K562 (cell line): ENCODE measurements around the gene SRD5A1. TPM values are rescaled to one million over a fixed set of nuclear protein-coding genes. Genes with fewer than 3 reads are reported as not detected.

Experiments used
- ATAC-seq: fragments of 200-7000 bp; cut with Tn5 transposase; 3 replicates; pipeline ENCODE4 v1.9.1; 2020; ENCODE audit warnings: moderate library complexity
- BruUV-seq: library from RNA; stranded (reverse); fragments of 400-500 nt; replicated peaks from 2 replicates; lab custom pipeline; 2021; lab: Mats Ljungman, UMichigan
- CTCF ChIA-PET: fragments of 300-600 bp; formaldehyde crosslinking; extraction: SDS; loops from one replicate; lab custom pipeline; 2021; ENCODE audit warnings: low intra/inter-chr PET ratio; lab: Yijun Ruan, JAX
- POLR2A ChIA-PET: fragments of 300-600, 350-650 bp; sonication (Branson Sonifier 250); formaldehyde crosslinking; extraction: SDS; loops from one replicate; lab custom pipeline; 2021; ENCODE audit warnings: antibody characterized with exemption, inconsistent platforms; lab: Yijun Ruan, JAX
- DNase-seq, 4 experiments: peaks; one replicate each; pipeline versions ENCODE4 v3.0.0 to v3.0.0-alpha.2; 2011 to 2018; ENCODE audit warnings: low spot score in 3 of 4, mixed read lengths in 3 of 4; ENCODE audit errors: extremely low read depth in 1 of 4
- FAIRE-seq: peaks from 2 replicates; lab custom pipeline; 2011; peaks lifted over from hg19 to GRCh38; lab: Jason Lieb, UNC
- H2AFZ ChIP-seq: 2 replicates; pipeline ENCODE4 v1.6.0; 2011; ENCODE audit warnings: low read depth, low read length, control low read depth, inconsistent platforms
- H3K27ac ChIP-seq: fragments of 200-600 bp; 3 replicates; pipeline ENCODE4 v1.8.0; 2011; ENCODE audit warnings: low read depth, mild to moderate bottlenecking, control low read depth, inconsistent platforms, low read length, moderate library complexity, mixed read lengths; ENCODE audit errors: extremely low read depth
- H3K27me3 ChIP-seq, 2 experiments: fragments of 300-600 bp in 1 of 2; 2 replicates in 1 of 2; 3 replicates in 1 of 2; pipeline versions ENCODE4 v1.6.0 to v1.8.0; 2011; ENCODE audit warnings: inconsistent platforms in 2 of 2, low read length in 2 of 2, mild to moderate bottlenecking in 1 of 2, mixed read lengths in 1 of 2, moderate library complexity in 1 of 2; ENCODE audit not compliant: control insufficient read depth in 2 of 2, insufficient read depth in 2 of 2
- H3K36me3 ChIP-seq: fragments of 300-600 bp; 3 replicates; pipeline ENCODE4 v1.8.0; 2011; ENCODE audit warnings: mild to moderate bottlenecking, low read length, inconsistent platforms; ENCODE audit not compliant: control insufficient read depth, insufficient read depth
- H3K4me1 ChIP-seq, 2 experiments: fragments of 200-600 bp in 1 of 2; replicated peaks in 1 of 2; 2 replicates in 1 of 2; 3 replicates in 1 of 2; pipeline versions ENCODE4 v1.5.1 to v1.8.0; 2011; ENCODE audit warnings: inconsistent platforms in 2 of 2, low read length in 2 of 2, mild to moderate bottlenecking in 1 of 2, mixed read lengths in 1 of 2, moderate library complexity in 1 of 2; ENCODE audit not compliant: control insufficient read depth in 2 of 2, insufficient read depth in 2 of 2
- H3K4me2 ChIP-seq: 2 replicates; pipeline ENCODE4 v1.6.1; 2011; ENCODE audit warnings: low read length, control low read depth, inconsistent platforms, mixed read lengths; ENCODE audit not compliant: insufficient read depth
- H3K4me3 ChIP-seq: fragments of 200-600 bp; sonication (generic), shearing (Covaris generic); 2 replicates; pipeline ENCODE4 v1.5.1; 2016; ENCODE audit warnings: control low read depth, inconsistent platforms
- H3K79me2 ChIP-seq: fragments of 200-600 bp; 3 replicates; pipeline ENCODE4 v1.8.0; 2011; ENCODE audit warnings: low read length, inconsistent platforms; ENCODE audit not compliant: control insufficient read depth, insufficient read depth
- H3K9ac ChIP-seq, 2 experiments: 2 replicates each; pipeline versions ENCODE4 v1.6.0 to v1.6.1; 2011; ENCODE audit warnings: low read depth in 2 of 2, low read length in 2 of 2, control low read depth in 1 of 2, inconsistent platforms in 1 of 2, mild to moderate bottlenecking in 1 of 2, mixed read lengths in 1 of 2; ENCODE audit not compliant: insufficient read depth in 1 of 2
- H3K9me1 ChIP-seq: one replicate; pipeline ENCODE4 v1.6.0; 2011; ENCODE audit warnings: inconsistent platforms, mild to moderate bottlenecking, low read length, moderate library complexity; ENCODE audit not compliant: control insufficient read depth, insufficient read depth
- H3K9me3 ChIP-seq: replicated peaks from 2 replicates; pipeline ENCODE4 v1.5.1; 2011; ENCODE audit warnings: low read depth, low read length, inconsistent platforms; ENCODE audit not compliant: control insufficient read depth, insufficient read depth
- H4K20me1 ChIP-seq: replicated peaks from 2 replicates; pipeline ENCODE4 v1.6.1; 2011; ENCODE audit warnings: low read length, inconsistent platforms, mixed read lengths; ENCODE audit not compliant: control insufficient read depth, insufficient read depth
- BRCA1 ChIP-seq, 2 experiments: fragments of 450-650 bp in 1 of 2; sonication (generic) in 1 of 2; formaldehyde crosslinking in 1 of 2; IDR thresholded peaks; 2 replicates each; pipeline versions ENCODE4 v1.5.0 to v1.6.1; 2017 to 2020; ENCODE audit warnings: mild to moderate bottlenecking in 1 of 2, missing genetic modification reagents in 1 of 2
- MEIS2 ChIP-seq: fragments of 450-650 bp; IDR thresholded peaks from 2 replicates; pipeline ENCODE4 v1.6.1; 2014; ENCODE audit warnings: mild to moderate bottlenecking; ENCODE audit not compliant: partially characterized antibody
- NBN ChIP-seq: fragments of 450-650 bp; IDR thresholded peaks from 2 replicates; pipeline ENCODE4 v1.6.1; 2016; ENCODE audit warnings: low read depth, mild to moderate bottlenecking
- NCOR1 ChIP-seq: fragments of 450-650 bp; IDR thresholded peaks from 2 replicates; pipeline ENCODE4 v1.6.1; 2016; ENCODE audit warnings: mild to moderate bottlenecking, moderate library complexity
- POLR2AphosphoS5 ChIP-seq: IDR thresholded peaks from 2 replicates; pipeline ENCODE4 v1.6.1; 2011; ENCODE audit warnings: mild to moderate bottlenecking, low read depth, low read length, moderate library complexity; ENCODE audit not compliant: control insufficient read depth, insufficient read depth
- SRSF1 ChIP-seq: fragments of 200-400 bp; formaldehyde crosslinking; IDR thresholded peaks from 2 replicates; pipeline ENCODE4 v1.6.1; 2017; ENCODE audit warnings: mild to moderate bottlenecking, low read depth, low read length, moderate library complexity
- WGBS: fragments of 100-300 bp; shearing (Covaris generic); methylation state at CpG from one replicate; pipeline ENCODE4 v1.1.6; 2016; ENCODE audit warnings: low coverage, mixed read lengths; ENCODE audit not compliant: insufficient coverage; ENCODE audit errors: missing lambda C conversion rate; 5-methylcytosine and 5-hydroxymethylcytosine counted together
- in situ Hi-C: fragments of 300-500 bp; cut with MboI; formaldehyde crosslinking; loops from 4 replicates; pipeline ENCODE4 v1.15.0; 2018; ENCODE audit warnings: inconsistent platforms, mixed read lengths
- intact Hi-C: fragments of 100-400 bp; cut with micrococcal nuclease; formaldehyde crosslinking; loops from 2 replicates; pipeline ENCODE4 v1.14.2; 2022
- polyA plus RNA-seq, 8 experiments: library from polyadenylated mRNA; depleted of rRNA in 4 of 8; stranded (reverse) in 5 of 8; unstranded in 3 of 8; fragments of >200 nt; fragmentation: Nextera tagmentation in 2 of 8; fragmentation: Illumina TruSeq in 1 of 8; extraction: Ambion mirVana in 2 of 8; extraction: Trizol in 1 of 8; gene quantifications; 2 replicates each; pipeline versions ENCODE4 v1.2.1 to v1.2.3, GENCODE V29; 2011 to 2014; ENCODE audit warnings: inconsistent platforms in 1 of 8, missing spikeins in 1 of 8
- total RNA-seq, 7 experiments: library from RNA; depleted of rRNA in 6 of 7; stranded (reverse); fragments of >200 nt in 6 of 7; fragmentation: Illumina TruSeq in 2 of 7; extraction: Trizol in 2 of 7; gene quantifications; 2 replicates each; pipeline versions ENCODE4 v1.2.1 to v1.2.3, GENCODE V29; 2011 to 2021; ENCODE audit warnings: low replicate concordance in 1 of 7
- TF ChIP-seq, protein P1 (sequence below): fragments of 250-450 bp; sonication (Bioruptor Pico); IDR thresholded peaks from 2 replicates; pipeline ENCODE4 v1.6.1; 2021; ENCODE audit warnings: mild to moderate bottlenecking
- TF ChIP-seq, protein P2 (sequence below), 3 experiments: fragments of 200-800 bp in 1 of 3; sonication (Bioruptor generic) in 1 of 3; sonication (generic) in 1 of 3; formaldehyde crosslinking in 1 of 3; IDR thresholded peaks; 2 replicates each; pipeline versions ENCODE4 v1.6.1 to v1.8.0; 2016 to 2022; ENCODE audit warnings: mild to moderate bottlenecking in 2 of 3, missing compliant biosample characterization in 2 of 3, missing genetic modification characterization in 2 of 3, missing genetic modification reagents in 1 of 3

SRD5A1 gene
- total and polyA plus RNA-seq, 9 of the 15 experiments (the other 6 are each of a cell fraction or from before 2014, with no cell fraction given): 1.3 to 22.6 (median 8.1) TPM

DNA sequence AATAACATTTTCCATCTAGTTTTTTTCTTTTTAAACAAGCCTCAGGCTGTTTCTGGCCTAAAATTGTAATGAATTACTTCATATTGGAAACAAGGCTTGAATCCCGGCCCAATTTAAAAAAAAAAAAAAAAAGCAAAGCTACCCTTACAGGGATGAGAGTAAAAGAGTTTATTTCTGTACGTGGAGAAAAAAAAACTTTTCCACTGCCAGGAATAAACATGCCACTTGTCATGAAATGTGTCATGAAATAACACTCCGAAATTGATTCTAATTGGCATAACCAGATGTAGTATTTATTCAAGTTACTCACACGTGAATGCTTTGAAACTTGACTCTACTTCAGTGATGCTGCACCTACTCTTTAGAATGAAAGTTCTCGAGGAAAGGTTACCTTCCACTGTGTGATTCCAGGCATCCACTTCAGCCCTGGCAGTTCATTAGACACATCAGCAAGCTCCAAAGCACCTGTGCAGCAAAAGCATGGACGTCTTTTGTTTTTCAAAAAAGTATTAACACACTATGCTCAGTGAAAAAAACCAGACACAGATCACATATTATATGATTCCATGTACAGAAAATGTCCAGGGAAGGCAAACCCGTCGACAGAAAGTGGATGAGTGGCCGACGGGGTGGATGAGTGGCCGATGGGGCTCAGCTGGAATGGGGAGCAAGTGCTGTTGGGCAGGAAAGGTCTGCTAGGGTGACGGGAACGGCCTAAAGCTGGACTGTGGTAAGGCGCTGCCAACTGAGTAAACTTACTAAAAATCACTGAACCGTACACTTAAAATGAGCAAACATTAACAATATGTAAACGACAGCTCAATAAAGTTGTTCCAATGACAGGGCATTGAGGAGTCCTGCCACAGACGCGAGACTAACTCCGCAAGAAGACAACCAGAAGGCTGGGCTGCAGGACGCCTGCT, 21.6 kb upstream of the SRD5A1 start:
- Histone ChIP-seq H3K9ac (no peak overlapping the region; a peak in 1 of 4 replicates), H3K27ac (no peak overlapping the region), H3K4me2 (no peak overlapping the region), H3K9me1 (peaks cover 4% of the 10 kb centered on the region), H3K4me3 (no peak overlapping the region)
- POLR2A ChIA-PET: interaction anchor here (0.9 to 1.5 kb wide), 2 partner anchors 14 to 17 kb away, joined by 4 read pairs; no protein-coding TSS in a partner anchor
- FAIRE-seq (peak; percentile 54), DNase-seq (no peak)
- TF ChIP-seq NCOR1 (no peak), SRSF1 (no peak), BRCA1 (IDR thresholded peaks at IDR 0.05) (no peak), BRCA1 (CRISPR knock-in tag; IDR thresholded peaks at IDR 0.05) (no peak), POLR2AphosphoS5 (no peak), MEIS2 (no peak), NBN (no peak)
- TF ChIP-seq, protein P1, sequence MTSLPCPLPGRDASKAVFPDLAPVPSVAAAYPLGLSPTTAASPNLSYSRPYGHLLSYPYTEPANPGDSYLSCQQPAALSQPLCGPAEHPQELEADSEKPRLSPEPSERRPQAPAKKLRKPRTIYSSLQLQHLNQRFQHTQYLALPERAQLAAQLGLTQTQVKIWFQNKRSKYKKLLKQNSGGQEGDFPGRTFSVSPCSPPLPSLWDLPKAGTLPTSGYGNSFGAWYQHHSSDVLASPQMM (CRISPR knock-in tag): no peak
- TF ChIP-seq, protein P2, sequence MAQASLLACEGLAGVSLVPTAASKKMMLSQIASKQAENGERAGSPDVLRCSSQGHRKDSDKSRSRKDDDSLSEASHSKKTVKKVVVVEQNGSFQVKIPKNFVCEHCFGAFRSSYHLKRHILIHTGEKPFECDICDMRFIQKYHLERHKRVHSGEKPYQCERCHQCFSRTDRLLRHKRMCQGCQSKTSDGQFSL (CRISPR knock-in tag; IDR thresholded peaks at IDR 0.05): no peak
- TF ChIP-seq, protein P2 (tag; IDR thresholded peaks at IDR 0.05): no peak
- TF ChIP-seq, all 486 proteins: peak for 0
- CTCF ChIA-PET: no interaction called here
- Histone ChIP-seq H3K9me3 (no peaks in the 10 kb centered on the region), H3K27me3 (no peaks in the 10 kb centered on the region), H3K36me3 (peaks cover 98% of the 10 kb centered on the region), H3K79me2 (peaks cover 55% of the 10 kb centered on the region), H3K4me1 (no peaks in the 10 kb centered on the region), H4K20me1 (peaks cover 20% of the 10 kb centered on the region), H2AFZ (no peak overlapping the region)
- ATAC-seq: no peak
- in situ Hi-C loops: no loop called here
- intact Hi-C loops: no loop called here
- 95% methylated on average over 19 of the region's 20 CpGs for WGBS
- BruUV-seq: no TSS peak
